Measurements from ENCODE around the gene ICAM1.
"Not testable (repeated sequence)": the region's sequence is repeated elsewhere in the genome, so short reads cannot be mapped to it uniquely, and the experiment has no call there.

ICAM1 gene

GRCh38 chr19:10271543-10272086 is 695 bp downstream of the ICAM1 start:
- no peak overlapping the region for H3K27ac ChIP-seq
- DNase-seq (ENCODE audit: low read depth, low spot score), result no peak

GRCh38 chr19:10274589-10274988 is 3.7 kb downstream of the ICAM1 start:
- DNase-seq (ENCODE audit: low read depth, low spot score), result no peak
- no peak overlapping the region for H3K27ac ChIP-seq

GRCh38 chr19:10277795-10278589 is 7.1 kb downstream of the ICAM1 start:
- no peak for DNase-seq (ENCODE audit: low read depth, low spot score)
- no peak overlapping the region for H3K27ac ChIP-seq

DNA sequence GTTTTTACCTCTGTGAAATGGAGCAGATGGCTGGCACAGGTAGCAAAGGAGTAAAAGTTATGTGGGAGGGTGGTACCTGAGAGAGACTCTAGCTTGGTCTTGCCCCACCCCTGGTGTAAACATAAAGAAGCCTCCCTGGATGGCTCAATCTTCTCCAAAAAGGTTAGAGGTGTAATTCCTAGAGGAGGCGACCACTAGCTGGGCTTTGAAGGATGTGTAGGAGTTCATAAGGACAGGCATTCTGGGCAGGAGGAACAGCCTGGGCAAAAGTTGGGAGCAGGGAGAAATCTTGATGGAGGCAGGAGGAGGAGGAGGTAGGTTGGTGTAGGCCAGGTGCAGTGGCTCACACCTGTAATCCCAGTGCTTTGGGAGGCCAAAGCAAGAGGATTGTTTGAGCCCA is 8.0 kb downstream of the ICAM1 start:
- no peak overlapping the region for H3K27ac ChIP-seq
- no peak for DNase-seq (ENCODE audit: low read depth, low spot score)

- no peak for DNase-seq (ENCODE audit: low read depth, low spot score)
- no peak overlapping the region for H3K27ac ChIP-seq
Measured at GRCh38 chr19:10279737-10280442, 9.0 kb downstream of the ICAM1 start.

- H3K27ac ChIP-seq; DNase-seq (ENCODE audit: low read depth, low spot score): not testable (repeated sequence)
Measured at GRCh38 chr19:10282043-10282442, 11.1 kb downstream of the ICAM1 start.

GRCh38 chr19:10283301-10284064 is 12.6 kb downstream of the ICAM1 start:
- DNase-seq (ENCODE audit: low read depth, low spot score), result no peak
- no peak overlapping the region for H3K27ac ChIP-seq

GRCh38 chr19:10284065-10284959 is 13.4 kb downstream of the ICAM1 start:
- no peak overlapping the region for H3K27ac ChIP-seq
- DNase-seq (ENCODE audit: low read depth, low spot score), result no peak

DNA sequence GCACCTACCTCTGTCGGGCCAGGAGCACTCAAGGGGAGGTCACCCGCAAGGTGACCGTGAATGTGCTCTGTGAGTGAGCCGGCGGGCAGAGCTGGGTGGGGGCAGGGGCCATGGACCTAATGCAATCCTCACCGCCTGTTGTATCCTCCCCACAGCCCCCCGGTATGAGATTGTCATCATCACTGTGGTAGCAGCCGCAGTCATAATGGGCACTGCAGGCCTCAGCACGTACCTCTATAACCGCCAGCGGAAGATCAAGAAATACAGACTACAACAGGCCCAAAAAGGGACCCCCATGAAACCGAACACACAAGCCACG is 14.0 kb downstream of the ICAM1 start:
- DNase-seq (ENCODE audit: low read depth, low spot score), result no peak
- no peak overlapping the region for H3K27ac ChIP-seq

- peak overlapping the region; percentile 57 for H3K27ac ChIP-seq
- DNase-seq (ENCODE audit: low read depth, low spot score), result no peak
Measured at GRCh38 chr19:10285393-10285792, 14.5 kb downstream of the ICAM1 start.

GRCh38 chr19:10286803-10287737 is 16.1 kb downstream of the ICAM1 start, which contains the start of gene ICAM4:
ICAM4 (plus strand) TSS chr19:10286955; CDS start chr19:10287013, 58 bp downstream.
- H3K27ac ChIP-seq, result peak within 1 kb of the TSS; percentile 57
- no peak for DNase-seq (ENCODE audit: low read depth, low spot score)

DNA sequence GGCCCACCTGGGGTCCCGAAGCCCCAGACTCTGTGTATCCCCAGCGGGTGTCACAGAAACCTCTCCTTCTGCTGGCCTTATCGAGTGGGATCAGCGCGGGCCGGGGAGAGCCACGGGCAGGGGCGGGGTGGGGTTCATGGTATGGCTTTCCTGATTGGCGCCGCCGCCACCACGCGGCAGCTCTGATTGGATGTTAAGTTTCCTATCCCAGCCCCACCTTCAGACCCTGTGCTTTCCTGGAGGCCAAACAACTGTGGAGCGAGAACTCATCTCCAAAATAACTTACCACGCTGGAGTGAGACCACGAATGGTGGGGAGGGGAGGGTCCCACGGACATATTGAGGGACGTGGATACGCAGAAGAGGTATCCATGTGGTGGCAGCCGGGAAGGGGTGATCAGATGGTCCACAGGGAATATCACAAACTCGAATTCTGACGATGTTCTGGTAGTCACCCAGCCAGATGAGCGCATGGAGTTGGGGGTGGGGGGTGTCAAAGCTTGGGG is 17.8 kb downstream of the ICAM1 start:
- DNase-seq (ENCODE audit: low read depth, low spot score), result no peak
- no peak overlapping the region for H3K27ac ChIP-seq

DNA sequence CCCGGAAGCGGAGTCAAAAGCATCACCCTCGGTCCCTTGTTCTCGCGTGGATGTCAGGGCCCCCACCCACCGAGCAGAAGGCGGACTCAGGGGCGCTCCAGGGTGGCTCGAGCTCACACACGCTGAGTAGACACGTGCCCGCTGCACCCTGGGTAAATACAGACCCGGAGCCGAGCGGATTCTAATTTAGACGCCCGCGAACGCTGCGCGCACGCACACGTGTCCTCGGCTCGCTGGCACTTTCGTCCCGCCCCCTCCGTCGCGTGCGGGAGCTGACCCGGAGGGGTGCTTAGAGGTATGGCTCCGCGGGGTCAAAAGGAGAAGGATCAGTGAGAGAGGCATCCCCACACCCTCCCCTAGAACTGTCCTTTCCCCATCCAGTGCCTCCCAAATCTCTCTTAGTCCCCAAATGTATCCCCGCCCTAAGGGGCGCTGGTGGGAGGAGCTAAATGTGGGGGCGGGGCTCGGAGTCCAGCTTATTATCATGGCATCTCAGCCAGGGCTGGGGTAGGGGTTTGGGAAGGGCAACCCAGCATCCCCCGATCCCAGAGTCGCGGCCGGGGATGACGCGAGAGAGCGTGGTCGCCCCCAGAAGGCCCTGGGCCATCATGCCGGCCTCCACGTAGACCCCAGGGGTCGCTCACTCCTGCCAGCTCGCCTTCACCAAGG is 18.4 kb downstream of the ICAM1 start:
- H3K27ac ChIP-seq, result no peak overlapping the region
- no peak for DNase-seq (ENCODE audit: low read depth, low spot score)

DNA sequence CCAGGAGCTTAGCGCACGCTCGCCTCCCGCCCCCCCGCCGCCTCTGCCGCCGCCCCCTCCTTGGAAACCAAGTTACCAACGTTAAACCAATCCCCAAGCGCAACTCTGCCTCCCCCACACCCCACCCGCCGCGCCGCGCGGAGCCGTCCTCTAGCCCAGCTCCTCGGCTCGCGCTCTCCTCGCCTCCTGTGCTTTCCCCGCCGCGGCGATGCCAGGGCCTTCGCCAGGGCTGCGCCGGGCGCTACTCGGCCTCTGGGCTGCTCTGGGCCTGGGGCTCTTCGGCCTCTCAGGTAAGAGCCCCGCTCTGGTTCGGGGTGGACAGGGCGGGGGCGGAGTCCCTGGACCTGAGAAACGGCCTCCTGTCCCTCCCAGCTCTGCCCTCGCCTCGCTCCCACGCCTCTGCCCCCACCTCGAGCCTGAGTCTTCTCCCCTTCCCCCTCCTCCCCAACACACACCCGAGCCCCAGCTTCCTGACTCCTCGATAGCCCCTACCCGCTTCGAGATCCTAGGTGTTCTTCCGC is 19.0 kb downstream of the ICAM1 start, which contains the start of gene ICAM5:
ICAM5 (plus strand) TSS at position 117 of the 521 bp plus-strand sequence; CDS start at position 209, 92 bp downstream.
- no peak within 1 kb of the TSS for H3K27ac ChIP-seq
- no peak for DNase-seq (ENCODE audit: low read depth, low spot score)

GRCh38 chr19:10290357-10290875 is 19.5 kb downstream of the ICAM1 start:
- no peak overlapping the region for H3K27ac ChIP-seq
- DNase-seq (ENCODE audit: low read depth, low spot score), result no peak

DNA sequence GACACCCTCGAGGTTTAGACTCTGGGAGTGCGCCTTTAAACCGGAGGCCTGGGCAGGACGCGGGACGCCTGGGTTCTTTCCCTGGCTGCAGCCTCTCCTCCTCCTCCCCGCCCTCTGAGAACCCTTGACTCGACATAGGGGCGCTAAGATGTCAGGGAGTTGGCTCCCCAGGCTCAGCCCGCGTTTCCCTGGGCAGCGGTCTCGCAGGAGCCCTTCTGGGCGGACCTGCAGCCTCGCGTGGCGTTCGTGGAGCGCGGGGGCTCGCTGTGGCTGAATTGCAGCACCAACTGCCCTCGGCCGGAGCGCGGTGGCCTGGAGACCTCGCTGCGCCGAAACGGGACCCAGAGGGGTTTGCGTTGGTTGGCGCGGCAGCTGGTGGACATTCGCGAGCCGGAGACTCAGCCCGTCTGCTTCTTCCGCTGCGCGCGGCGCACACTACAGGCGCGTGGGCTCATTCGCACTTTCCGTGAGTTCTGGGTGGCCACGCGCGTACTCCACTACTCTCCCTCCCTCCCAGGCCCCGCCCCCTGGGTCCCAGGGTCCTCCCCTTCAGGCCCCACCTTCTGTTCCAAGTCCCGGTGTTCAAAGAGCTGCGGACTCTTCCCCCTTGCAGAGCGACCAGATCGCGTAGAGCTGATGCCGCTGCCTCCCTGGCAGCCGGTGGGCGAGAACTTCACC is 20.1 kb downstream of the ICAM1 start:
- H3K27ac ChIP-seq, result no peak overlapping the region
- no peak for DNase-seq (ENCODE audit: low read depth, low spot score)
